SK-N-SH (cell line): ENCODE measurements around the gene NOTCH3. TPM values are rescaled to one million over a fixed set of nuclear protein-coding genes. Genes with fewer than 3 reads are reported as not detected.

Experiments
- CTCF ChIA-PET: fragments of 300-600, 350-600 bp; formaldehyde crosslinking; extraction: SDS; loops from one replicate; lab custom pipeline; 2021; lab: Yijun Ruan, JAX
- POLR2A ChIA-PET: fragments of 350-600 bp; sonication (Branson Sonifier 250); formaldehyde crosslinking; extraction: SDS; loops from one replicate; lab custom pipeline; 2020; ENCODE audit warnings: antibody characterized with exemption, inconsistent platforms; lab: Yijun Ruan, JAX
- DNase-seq: peaks from one replicate; pipeline ENCODE4 v3.0.0; 2012
- H2AFZ ChIP-seq: fragments of 200-600 bp; sonication (generic); 2 replicates; pipeline ENCODE4 v1.8.1; 2016; ENCODE audit warnings: antibody characterized with exemption, mild to moderate bottlenecking, low read depth
- H3F3A ChIP-seq: fragments of 200-600 bp; sonication (generic); replicated peaks from 2 replicates; pipeline ENCODE3; 2016; ENCODE audit warnings: antibody characterized with exemption, mild to moderate bottlenecking; ENCODE audit not compliant: insufficient read depth
- H3K27ac ChIP-seq, 2 experiments: fragments of 200-500 bp in 1 of 2; fragments of 200-600 bp in 1 of 2; sonication (Bioruptor generic) in 1 of 2; sonication (generic), shearing (Covaris generic) in 1 of 2; 2 replicates each; pipeline versions ENCODE4 v1.5.1 to v1.6.1; 2014 to 2016; ENCODE audit warnings: low read depth in 2 of 2, inconsistent platforms in 1 of 2, low read length in 1 of 2, mild to moderate bottlenecking in 1 of 2, mixed read lengths in 1 of 2
- H3K27me3 ChIP-seq: fragments of 200-600 bp; sonication (generic), shearing (Covaris generic); 2 replicates; pipeline ENCODE4 v1.6.1; 2016; ENCODE audit warnings: mixed run types; ENCODE audit not compliant: insufficient read depth
- H3K36me3 ChIP-seq, 2 experiments: fragments of 200-500 bp in 1 of 2; fragments of 200-600 bp in 1 of 2; sonication (Bioruptor generic) in 1 of 2; sonication (generic) in 1 of 2; replicated peaks in 1 of 2; 2 replicates each; pipeline versions ENCODE3 to v1.5.1; 2014 to 2016; ENCODE audit warnings: low read length in 1 of 2, mild to moderate bottlenecking in 1 of 2; ENCODE audit not compliant: insufficient read depth in 2 of 2, control insufficient read depth in 1 of 2
- H3K4me1 ChIP-seq, 2 experiments: fragments of 200-500 bp in 1 of 2; fragments of 200-600 bp in 1 of 2; sonication (Bioruptor generic) in 1 of 2; sonication (generic), shearing (Covaris generic) in 1 of 2; 2 replicates each; pipeline versions ENCODE4 v1.5.1 to v1.6.1; 2014 to 2016; ENCODE audit warnings: low read depth in 1 of 2, low read length in 1 of 2, mixed run types in 1 of 2; ENCODE audit not compliant: insufficient read depth in 2 of 2, control insufficient read depth in 1 of 2
- H3K4me2 ChIP-seq: fragments of 200-600 bp; sonication (generic), shearing (Covaris generic); 2 replicates; pipeline ENCODE4 v1.6.1; 2017; ENCODE audit warnings: mixed run types
- H3K4me3 ChIP-seq, 2 experiments: fragments of 200-500 bp in 1 of 2; fragments of 200-600 bp in 1 of 2; sonication (Bioruptor generic) in 1 of 2; sonication (generic), shearing (Covaris generic) in 1 of 2; 2 replicates each; pipeline versions ENCODE4 v1.5.1 to v1.8.1; 2014 to 2016; ENCODE audit warnings: low read depth in 2 of 2, inconsistent platforms in 1 of 2, low read length in 1 of 2, mild to moderate bottlenecking in 1 of 2, mixed read lengths in 1 of 2, moderate library complexity in 1 of 2
- H3K79me2 ChIP-seq: fragments of 200-600 bp; sonication (generic); 2 replicates; pipeline ENCODE4 v1.8.1; 2017; ENCODE audit warnings: mild to moderate bottlenecking; ENCODE audit not compliant: insufficient read depth
- H3K9ac ChIP-seq: fragments of 200-600 bp; sonication (generic); 2 replicates; pipeline ENCODE4 v1.6.1; 2017; ENCODE audit warnings: mixed run types
- H3K9me2 ChIP-seq: fragments of 200-600 bp; sonication (generic); 2 replicates; pipeline ENCODE4 v1.6.1; 2017; ENCODE audit warnings: mixed run types
- H3K9me3 ChIP-seq: fragments of 200-600 bp; sonication (generic); 2 replicates; pipeline ENCODE4 v1.6.1; 2017; ENCODE audit warnings: mixed run types, mild to moderate bottlenecking, moderate library complexity
- H4K20me1 ChIP-seq: fragments of 200-600 bp; sonication (generic); 2 replicates; pipeline ENCODE4 v1.6.1; 2017; ENCODE audit warnings: mild to moderate bottlenecking, mixed run types; ENCODE audit not compliant: insufficient read depth
- ELF1 ChIP-seq: IDR thresholded peaks from 2 replicates; pipeline ENCODE4 v1.4.0; 2012
- FOXJ3 ChIP-seq: sonication (generic); formaldehyde crosslinking; IDR thresholded peaks from 2 replicates; pipeline ENCODE4 v1.5.1; 2020; ENCODE audit warnings: mild to moderate bottlenecking, missing genetic modification reagents
- NFIC ChIP-seq: IDR thresholded peaks from 2 replicates; pipeline ENCODE4 v1.4.0; 2012; ENCODE audit warnings: borderline replicate concordance
- POLR2AphosphoS5 ChIP-seq: IDR thresholded peaks from 2 replicates; pipeline ENCODE4 v1.6.1; 2012; ENCODE audit warnings: low read depth, low read length
- RAD21 ChIP-seq: IDR thresholded peaks from 2 replicates; pipeline ENCODE4 v1.6.1; 2012; ENCODE audit warnings: mild to moderate bottlenecking, low read length
- RCOR1 ChIP-seq: fragments of 150-350 bp; IDR thresholded peaks from 2 replicates; pipeline ENCODE4 v1.6.1; 2017; ENCODE audit warnings: antibody characterized with exemption, low read length
- RXRA ChIP-seq: IDR thresholded peaks from 2 replicates; pipeline ENCODE4 v1.4.0; 2012; ENCODE audit warnings: low read depth, mild to moderate bottlenecking, borderline replicate concordance
- SIN3A ChIP-seq: IDR thresholded peaks from 2 replicates; pipeline ENCODE4 v1.6.1; 2012; ENCODE audit warnings: low read depth, mild to moderate bottlenecking, low read length, moderate library complexity, borderline replicate concordance
- SMC3 ChIP-seq: IDR thresholded peaks from 2 replicates; pipeline ENCODE4 v1.6.1; 2012; ENCODE audit warnings: low read depth, low read length, improper control_type of control experiment
- YY1 ChIP-seq: IDR thresholded peaks from 2 replicates; pipeline ENCODE4 v1.4.0; 2012; ENCODE audit warnings: low read depth, mild to moderate bottlenecking
- WGBS: methylation state at CpG from one replicate; pipeline ENCODE4 v1.1.6; 2017; ENCODE audit warnings: low lambda C conversion rate; 5-methylcytosine and 5-hydroxymethylcytosine counted together
- polyA plus RNA-seq, 3 experiments: library from polyadenylated mRNA; depleted of rRNA; stranded (reverse); fragments of >200 nt; gene quantifications; 2 replicates each; pipeline ENCODE4 v1.2.3, GENCODE V29; 2012
- TF ChIP-seq, protein P1 (sequence below): fragments of 150-350 bp; IDR thresholded peaks from 2 replicates; pipeline ENCODE4 v1.6.1; 2017; ENCODE audit warnings: antibody characterized with exemption, low read length, low read depth, borderline replicate concordance
- TF ChIP-seq, protein P2 (sequence below): IDR thresholded peaks from 2 replicates; pipeline ENCODE4 v1.4.0; 2012; ENCODE audit warnings: low read depth
- TF ChIP-seq, protein P3 (sequence below): IDR thresholded peaks from 2 replicates; pipeline ENCODE4 v1.4.0; 2012; ENCODE audit warnings: low read depth, borderline replicate concordance
- TF ChIP-seq, protein P4 (sequence below): IDR thresholded peaks from 2 replicates; pipeline ENCODE4 v1.6.1; 2012; ENCODE audit warnings: mild to moderate bottlenecking, low read depth, low read length, moderate library complexity
- TF ChIP-seq, protein P5 (sequence below): fragments of 200-600 bp; sonication (generic); IDR thresholded peaks from 2 replicates; pipeline ENCODE4 v1.6.1; 2017; ENCODE audit warnings: antibody characterized with exemption, mild to moderate bottlenecking, moderate library complexity

The NOTCH3 gene
- polyA plus RNA-seq, 1 of the 3 experiments (the other 2 are of a cell fraction) = 7.0 TPM

DNA sequence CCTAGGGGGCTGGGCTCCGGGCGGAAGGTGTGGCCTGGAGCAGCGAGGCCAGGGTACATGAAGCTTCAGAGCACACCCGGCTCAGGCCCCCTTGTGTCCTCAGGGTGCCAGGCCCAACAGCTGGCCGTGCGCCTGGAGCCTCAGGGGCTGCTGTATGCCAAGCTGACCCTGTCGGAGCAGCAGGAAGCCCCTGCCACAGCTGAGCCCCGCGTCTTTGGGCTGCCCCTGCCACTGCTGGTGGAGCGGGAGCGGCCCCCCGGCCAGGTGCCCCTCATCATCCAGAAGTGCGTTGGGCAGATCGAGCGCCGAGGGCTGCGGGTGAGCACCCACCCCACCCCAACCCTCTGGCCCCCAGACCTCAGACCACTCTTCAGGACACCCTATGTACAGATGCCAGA lies 90.4 kb downstream of the NOTCH3 start:
- Histone ChIP-seq H3K4me2 (no peak overlapping the region), H3K9me3 (no peaks in the 10 kb centered on the region), H3K27me3 (no peaks in the 10 kb centered on the region), H3K9me2 (no peaks in the 10 kb centered on the region), H3K4me1 (peaks cover 0 to 9% of the 10 kb centered on the region in 2 experiments; a peak in 1 of 4 replicates), H3K4me3 (no peak overlapping the region), H3K27ac (no peak overlapping the region), H2AFZ (no peak overlapping the region), H3K36me3 (peaks cover 36 to 59% of the 10 kb centered on the region in 2 experiments), H4K20me1 (0 out of 2 replicates have a peak, but pooled peaks cover 8% of the 10 kb centered on the region), H3K79me2 (peaks cover 28% of the 10 kb centered on the region), H3K9ac (no peak overlapping the region), H3F3A (peaks cover 22% of the 10 kb centered on the region)
- CTCF ChIA-PET = interaction anchor here (1.5 to 2.9 kb wide), 2 partner anchors 9 to 18 kb away, joined by 6 to 16 read pairs; no protein-coding TSS in a partner anchor
- DNase-seq = peak; percentile 23
- TF ChIP-seq NFIC (no peak), SMC3 (no peak), RAD21 (no peak), RXRA (no peak), ELF1 (no peak)
- 77% methylated on average over 5 of the region's 17 CpGs for WGBS
- POLR2A ChIA-PET = no interaction called here

DNA sequence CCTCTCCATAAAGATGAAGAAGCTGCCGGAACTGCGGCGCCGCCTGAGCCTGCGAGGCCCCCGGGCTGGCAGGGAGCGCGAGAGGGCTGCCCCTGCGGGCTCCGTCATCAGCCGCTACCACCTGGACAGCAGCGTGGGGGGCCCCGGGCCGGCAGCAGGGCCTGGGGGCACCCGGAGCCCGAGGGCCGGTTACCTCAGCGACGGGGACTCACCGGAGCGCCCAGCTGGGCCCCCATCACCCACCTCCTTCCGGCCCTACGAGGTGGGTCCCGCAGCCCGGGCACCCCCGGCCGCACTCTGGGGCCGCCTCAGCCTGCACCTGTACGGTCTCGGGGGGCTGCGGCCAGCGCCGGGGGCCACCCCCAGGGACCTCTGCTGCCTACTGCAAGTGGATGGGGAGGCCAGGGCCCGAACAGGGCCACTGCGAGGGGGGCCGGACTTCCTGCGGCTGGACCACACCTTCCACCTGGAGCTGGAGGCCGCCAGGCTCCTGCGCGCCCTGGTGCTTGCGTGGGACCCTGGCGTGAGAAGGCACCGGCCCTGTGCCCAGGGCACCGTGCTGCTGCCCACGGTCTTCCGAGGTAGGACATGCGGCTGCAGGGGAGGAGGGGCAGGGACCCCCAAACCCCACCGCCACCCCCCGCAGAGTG lies 90.9 kb downstream of the NOTCH3 start:
- CTCF ChIA-PET = interaction anchor here (1.2 to 2.9 kb wide), 3 partner anchors 8 to 18 kb away, joined by 5 to 16 read pairs (median 6); no protein-coding TSS in a partner anchor
- no peak for TF ChIP-seq SMC3
- TF ChIP-seq, protein P1, sequence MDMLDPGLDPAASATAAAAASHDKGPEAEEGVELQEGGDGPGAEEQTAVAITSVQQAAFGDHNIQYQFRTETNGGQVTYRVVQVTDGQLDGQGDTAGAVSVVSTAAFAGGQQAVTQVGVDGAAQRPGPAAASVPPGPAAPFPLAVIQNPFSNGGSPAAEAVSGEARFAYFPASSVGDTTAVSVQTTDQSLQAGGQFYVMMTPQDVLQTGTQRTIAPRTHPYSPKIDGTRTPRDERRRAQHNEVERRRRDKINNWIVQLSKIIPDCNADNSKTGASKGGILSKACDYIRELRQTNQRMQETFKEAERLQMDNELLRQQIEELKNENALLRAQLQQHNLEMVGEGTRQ = no peak
- TF ChIP-seq, protein P2, sequence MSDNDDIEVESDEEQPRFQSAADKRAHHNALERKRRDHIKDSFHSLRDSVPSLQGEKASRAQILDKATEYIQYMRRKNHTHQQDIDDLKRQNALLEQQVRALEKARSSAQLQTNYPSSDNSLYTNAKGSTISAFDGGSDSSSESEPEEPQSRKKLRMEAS = no peak
- no peak for TF ChIP-seq SIN3A
- TF ChIP-seq, protein P3, sequence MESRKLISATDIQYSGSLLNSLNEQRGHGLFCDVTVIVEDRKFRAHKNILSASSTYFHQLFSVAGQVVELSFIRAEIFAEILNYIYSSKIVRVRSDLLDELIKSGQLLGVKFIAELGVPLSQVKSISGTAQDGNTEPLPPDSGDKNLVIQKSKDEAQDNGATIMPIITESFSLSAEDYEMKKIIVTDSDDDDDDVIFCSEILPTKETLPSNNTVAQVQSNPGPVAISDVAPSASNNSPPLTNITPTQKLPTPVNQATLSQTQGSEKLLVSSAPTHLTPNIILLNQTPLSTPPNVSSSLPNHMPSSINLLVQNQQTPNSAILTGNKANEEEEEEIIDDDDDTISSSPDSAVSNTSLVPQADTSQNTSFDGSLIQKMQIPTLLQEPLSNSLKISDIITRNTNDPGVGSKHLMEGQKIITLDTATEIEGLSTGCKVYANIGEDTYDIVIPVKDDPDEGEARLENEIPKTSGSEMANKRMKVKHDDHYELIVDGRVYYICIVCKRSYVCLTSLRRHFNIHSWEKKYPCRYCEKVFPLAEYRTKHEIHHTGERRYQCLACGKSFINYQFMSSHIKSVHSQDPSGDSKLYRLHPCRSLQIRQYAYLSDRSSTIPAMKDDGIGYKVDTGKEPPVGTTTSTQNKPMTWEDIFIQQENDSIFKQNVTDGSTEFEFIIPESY = no peak
- no peak for TF ChIP-seq ELF1
- TF ChIP-seq, protein P4, sequence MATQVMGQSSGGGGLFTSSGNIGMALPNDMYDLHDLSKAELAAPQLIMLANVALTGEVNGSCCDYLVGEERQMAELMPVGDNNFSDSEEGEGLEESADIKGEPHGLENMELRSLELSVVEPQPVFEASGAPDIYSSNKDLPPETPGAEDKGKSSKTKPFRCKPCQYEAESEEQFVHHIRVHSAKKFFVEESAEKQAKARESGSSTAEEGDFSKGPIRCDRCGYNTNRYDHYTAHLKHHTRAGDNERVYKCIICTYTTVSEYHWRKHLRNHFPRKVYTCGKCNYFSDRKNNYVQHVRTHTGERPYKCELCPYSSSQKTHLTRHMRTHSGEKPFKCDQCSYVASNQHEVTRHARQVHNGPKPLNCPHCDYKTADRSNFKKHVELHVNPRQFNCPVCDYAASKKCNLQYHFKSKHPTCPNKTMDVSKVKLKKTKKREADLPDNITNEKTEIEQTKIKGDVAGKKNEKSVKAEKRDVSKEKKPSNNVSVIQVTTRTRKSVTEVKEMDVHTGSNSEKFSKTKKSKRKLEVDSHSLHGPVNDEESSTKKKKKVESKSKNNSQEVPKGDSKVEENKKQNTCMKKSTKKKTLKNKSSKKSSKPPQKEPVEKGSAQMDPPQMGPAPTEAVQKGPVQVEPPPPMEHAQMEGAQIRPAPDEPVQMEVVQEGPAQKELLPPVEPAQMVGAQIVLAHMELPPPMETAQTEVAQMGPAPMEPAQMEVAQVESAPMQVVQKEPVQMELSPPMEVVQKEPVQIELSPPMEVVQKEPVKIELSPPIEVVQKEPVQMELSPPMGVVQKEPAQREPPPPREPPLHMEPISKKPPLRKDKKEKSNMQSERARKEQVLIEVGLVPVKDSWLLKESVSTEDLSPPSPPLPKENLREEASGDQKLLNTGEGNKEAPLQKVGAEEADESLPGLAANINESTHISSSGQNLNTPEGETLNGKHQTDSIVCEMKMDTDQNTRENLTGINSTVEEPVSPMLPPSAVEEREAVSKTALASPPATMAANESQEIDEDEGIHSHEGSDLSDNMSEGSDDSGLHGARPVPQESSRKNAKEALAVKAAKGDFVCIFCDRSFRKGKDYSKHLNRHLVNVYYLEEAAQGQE = no peak
- TF ChIP-seq POLR2AphosphoS5 = no peak
- no peak for TF ChIP-seq YY1
- TF ChIP-seq RCOR1 = no peak
- TF ChIP-seq, protein P5, sequence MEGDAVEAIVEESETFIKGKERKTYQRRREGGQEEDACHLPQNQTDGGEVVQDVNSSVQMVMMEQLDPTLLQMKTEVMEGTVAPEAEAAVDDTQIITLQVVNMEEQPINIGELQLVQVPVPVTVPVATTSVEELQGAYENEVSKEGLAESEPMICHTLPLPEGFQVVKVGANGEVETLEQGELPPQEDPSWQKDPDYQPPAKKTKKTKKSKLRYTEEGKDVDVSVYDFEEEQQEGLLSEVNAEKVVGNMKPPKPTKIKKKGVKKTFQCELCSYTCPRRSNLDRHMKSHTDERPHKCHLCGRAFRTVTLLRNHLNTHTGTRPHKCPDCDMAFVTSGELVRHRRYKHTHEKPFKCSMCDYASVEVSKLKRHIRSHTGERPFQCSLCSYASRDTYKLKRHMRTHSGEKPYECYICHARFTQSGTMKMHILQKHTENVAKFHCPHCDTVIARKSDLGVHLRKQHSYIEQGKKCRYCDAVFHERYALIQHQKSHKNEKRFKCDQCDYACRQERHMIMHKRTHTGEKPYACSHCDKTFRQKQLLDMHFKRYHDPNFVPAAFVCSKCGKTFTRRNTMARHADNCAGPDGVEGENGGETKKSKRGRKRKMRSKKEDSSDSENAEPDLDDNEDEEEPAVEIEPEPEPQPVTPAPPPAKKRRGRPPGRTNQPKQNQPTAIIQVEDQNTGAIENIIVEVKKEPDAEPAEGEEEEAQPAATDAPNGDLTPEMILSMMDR = no peak
- no peak for TF ChIP-seq FOXJ3 (CRISPR knock-in tag)

More for the DNA sequence above, 90.9 kb downstream of the NOTCH3 start:
- Histone ChIP-seq H3K4me2 (no peak overlapping the region), H3K9ac (no peak overlapping the region), H3F3A (peaks cover 21% of the 10 kb centered on the region), H3K79me2 (peaks cover 28% of the 10 kb centered on the region), H3K27me3 (no peaks in the 10 kb centered on the region), H4K20me1 (0 out of 2 replicates have a peak, but pooled peaks cover 4% of the 10 kb centered on the region), H3K4me3 (no peak overlapping the region), H3K36me3 (peaks cover 36 to 56% of the 10 kb centered on the region in 2 experiments), H3K4me1 (peaks cover 0 to 9% of the 10 kb centered on the region in 2 experiments; a peak in 1 of 4 replicates), H3K9me2 (no peaks in the 10 kb centered on the region), H3K9me3 (no peaks in the 10 kb centered on the region), H2AFZ (no peak overlapping the region), H3K27ac (no peak overlapping the region)
- DNase-seq = peak; percentile 35
- no CpG with 5 or more reads among the region's 49 CpGs for WGBS
- POLR2A ChIA-PET = no interaction called here
